Spleen (tissue), 7 donors: ENCODE data around the gene CACNA1C.

Experiments
- POLR2AphosphoS5 ChIP-seq, 3 donors: sonication (generic); formaldehyde crosslinking; IDR thresholded peaks; one replicate each; pipeline ENCODE4 v1.5.1; 2017; ENCODE audit warnings: antibody characterized with exemption in 3 of 3
- TF ChIP-seq, protein P1 (sequence below), 11 experiments: fragments of 200-600 bp in 7 of 11; fragments of 450-650 bp in 4 of 11; sonication (generic) in 4 of 11; IDR thresholded peaks in 8 of 11; conservative IDR thresholded peaks in 3 of 11; 1 replicate in 7 of 11; 2 replicates in 4 of 11; pipeline versions ENCODE4 v1.4.0 to v1.8.0; 2016 to 2021; ENCODE audit warnings: antibody characterized with exemption in 11 of 11, inconsistent platforms in 4 of 11, mild to moderate bottlenecking in 1 of 11
- donor health status: DM: no; HTN: no; CAD: no; lungs with moderate emphysema.
- donor health status: DM: no; HTN: no; CAD: no.
- donor health status: DM: no; HTN: no; CAD: no.

DNA sequence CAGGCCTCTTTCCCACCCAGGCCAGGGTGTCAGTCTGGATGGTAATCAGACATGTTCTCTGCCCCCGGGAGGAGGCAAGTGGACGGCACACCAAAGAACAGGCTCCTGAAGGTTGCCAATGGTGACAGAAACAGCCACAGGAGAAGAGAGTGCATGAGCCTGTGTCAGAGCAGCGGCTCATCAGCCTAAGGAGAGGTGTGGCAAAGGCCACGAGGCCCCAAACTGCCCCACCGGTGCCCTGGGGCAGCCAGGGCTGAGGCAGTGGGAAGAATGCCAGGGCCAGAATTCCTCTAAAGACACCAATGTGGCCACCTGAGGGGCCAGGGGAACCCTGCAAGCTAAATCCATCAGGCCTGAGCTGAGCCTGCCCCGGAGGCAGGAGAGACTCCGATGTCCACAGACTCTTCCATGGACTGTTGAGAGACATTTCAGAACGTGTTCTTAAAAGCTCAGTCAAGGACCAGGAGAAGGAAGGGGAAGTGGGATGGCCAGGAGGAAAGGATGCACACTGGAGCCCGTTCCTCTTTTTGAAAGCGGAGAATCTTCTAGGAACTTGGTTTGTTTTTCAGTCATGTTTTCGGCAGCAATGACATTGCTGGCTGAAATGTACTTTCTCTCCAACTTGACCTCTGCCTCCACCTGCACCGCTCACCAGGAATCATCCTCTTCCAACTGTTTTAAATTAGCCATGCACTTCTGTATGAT, 565.7 kb downstream of the CACNA1C start:
- TF ChIP-seq, protein P1, sequence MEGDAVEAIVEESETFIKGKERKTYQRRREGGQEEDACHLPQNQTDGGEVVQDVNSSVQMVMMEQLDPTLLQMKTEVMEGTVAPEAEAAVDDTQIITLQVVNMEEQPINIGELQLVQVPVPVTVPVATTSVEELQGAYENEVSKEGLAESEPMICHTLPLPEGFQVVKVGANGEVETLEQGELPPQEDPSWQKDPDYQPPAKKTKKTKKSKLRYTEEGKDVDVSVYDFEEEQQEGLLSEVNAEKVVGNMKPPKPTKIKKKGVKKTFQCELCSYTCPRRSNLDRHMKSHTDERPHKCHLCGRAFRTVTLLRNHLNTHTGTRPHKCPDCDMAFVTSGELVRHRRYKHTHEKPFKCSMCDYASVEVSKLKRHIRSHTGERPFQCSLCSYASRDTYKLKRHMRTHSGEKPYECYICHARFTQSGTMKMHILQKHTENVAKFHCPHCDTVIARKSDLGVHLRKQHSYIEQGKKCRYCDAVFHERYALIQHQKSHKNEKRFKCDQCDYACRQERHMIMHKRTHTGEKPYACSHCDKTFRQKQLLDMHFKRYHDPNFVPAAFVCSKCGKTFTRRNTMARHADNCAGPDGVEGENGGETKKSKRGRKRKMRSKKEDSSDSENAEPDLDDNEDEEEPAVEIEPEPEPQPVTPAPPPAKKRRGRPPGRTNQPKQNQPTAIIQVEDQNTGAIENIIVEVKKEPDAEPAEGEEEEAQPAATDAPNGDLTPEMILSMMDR (IDR thresholded peaks at IDR 0.05 in 8 of 11, conservative IDR thresholded peaks at IDR 0.05 in 3 of 11) = no peak
- no peak for TF ChIP-seq POLR2AphosphoS5 (IDR thresholded peaks at IDR 0.05)
